ENCODE results near the gene MYL9. TPM values are rescaled to one million over a fixed set of nuclear protein-coding genes. Genes with fewer than 3 reads are reported as not detected.

Gene MYL9
- total RNA-seq (1 to 10 TPM in 1 of 2 donors, under 1 TPM in 1; 0.98 to 5.4 TPM), polyA plus RNA-seq (10 to 100 TPM in 1 of 2 donors, 1 to 10 TPM in 1; 9.9 to 27.0 TPM)

DNA sequence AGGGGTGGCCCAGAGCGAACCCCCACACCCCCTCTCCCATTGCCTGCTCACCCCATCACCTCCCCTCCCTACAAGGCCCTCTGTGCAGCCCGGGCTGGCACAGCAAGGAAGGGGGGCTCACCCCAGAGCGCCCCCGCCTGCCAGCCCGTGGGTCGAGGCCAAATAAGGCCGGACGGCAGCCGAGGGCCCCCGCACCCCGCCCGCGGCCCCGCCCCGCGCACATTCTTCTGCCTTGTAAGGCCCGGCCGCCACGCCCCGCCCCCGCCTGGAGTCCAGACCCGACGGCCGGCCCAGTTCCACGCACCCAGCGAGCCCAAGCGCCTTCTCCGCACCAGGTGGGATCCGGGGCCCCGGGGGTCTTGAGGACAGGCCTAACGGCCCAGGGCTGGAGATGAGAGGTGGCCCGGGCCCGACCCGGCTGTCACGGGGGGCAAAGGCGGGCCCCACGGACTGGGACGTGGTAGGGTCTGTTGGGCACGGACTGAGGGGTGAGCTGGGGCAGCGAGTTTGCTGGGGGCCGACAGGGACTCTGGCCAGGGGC is at the start of gene MYL9:
Gene MYL9 (plus strand): TSS at position 293 of the 541 bp plus-strand sequence. CDS start 3,366 bp downstream, outside the sequence.
- WGBS, result 23% methylated on average over 41 of the region's 41 CpGs
- H3K9ac ChIP-seq (ENCODE audit: low read depth in 1 of 2, low read length in 2 of 2), result no peak within 1 kb of the TSS

More for the DNA sequence above, at the start of gene MYL9:
- Histone ChIP-seq H3K4me1 (ENCODE audit: control insufficient read depth in 4 of 4, insufficient read depth in 4 of 4, low read length in 3 of 4) (peaks cover 0 to 8% (median 0%) of the 10 kb centered on the region in 4 donors), H3K9me3 (ENCODE audit: control insufficient read depth in 4 of 4, low read length in 3 of 4) (no peaks in the 10 kb centered on the region), H3K27ac (ENCODE audit: low read depth in 1 of 2, low read length in 2 of 2) (peak within 1 kb of the TSS; percentile 57 to 79), H3K36me3 (ENCODE audit: control insufficient read depth in 4 of 4, insufficient read depth in 3 of 4, low read depth in 1 of 4, low read length in 3 of 4) (no peaks in the 10 kb centered on the region), H3K4me3 (ENCODE audit: low read depth in 1 of 3, low read length in 3 of 3) (peak within 1 kb of the TSS in 1 of 3 donors; percentile 18), H3K27me3 (ENCODE audit: control insufficient read depth in 4 of 4, insufficient read depth in 4 of 4, low read length in 3 of 4) (no peaks in the 10 kb centered on the region)
- no peak for DNase-seq (ENCODE audit: low spot score)
- TF ChIP-seq, protein P1, sequence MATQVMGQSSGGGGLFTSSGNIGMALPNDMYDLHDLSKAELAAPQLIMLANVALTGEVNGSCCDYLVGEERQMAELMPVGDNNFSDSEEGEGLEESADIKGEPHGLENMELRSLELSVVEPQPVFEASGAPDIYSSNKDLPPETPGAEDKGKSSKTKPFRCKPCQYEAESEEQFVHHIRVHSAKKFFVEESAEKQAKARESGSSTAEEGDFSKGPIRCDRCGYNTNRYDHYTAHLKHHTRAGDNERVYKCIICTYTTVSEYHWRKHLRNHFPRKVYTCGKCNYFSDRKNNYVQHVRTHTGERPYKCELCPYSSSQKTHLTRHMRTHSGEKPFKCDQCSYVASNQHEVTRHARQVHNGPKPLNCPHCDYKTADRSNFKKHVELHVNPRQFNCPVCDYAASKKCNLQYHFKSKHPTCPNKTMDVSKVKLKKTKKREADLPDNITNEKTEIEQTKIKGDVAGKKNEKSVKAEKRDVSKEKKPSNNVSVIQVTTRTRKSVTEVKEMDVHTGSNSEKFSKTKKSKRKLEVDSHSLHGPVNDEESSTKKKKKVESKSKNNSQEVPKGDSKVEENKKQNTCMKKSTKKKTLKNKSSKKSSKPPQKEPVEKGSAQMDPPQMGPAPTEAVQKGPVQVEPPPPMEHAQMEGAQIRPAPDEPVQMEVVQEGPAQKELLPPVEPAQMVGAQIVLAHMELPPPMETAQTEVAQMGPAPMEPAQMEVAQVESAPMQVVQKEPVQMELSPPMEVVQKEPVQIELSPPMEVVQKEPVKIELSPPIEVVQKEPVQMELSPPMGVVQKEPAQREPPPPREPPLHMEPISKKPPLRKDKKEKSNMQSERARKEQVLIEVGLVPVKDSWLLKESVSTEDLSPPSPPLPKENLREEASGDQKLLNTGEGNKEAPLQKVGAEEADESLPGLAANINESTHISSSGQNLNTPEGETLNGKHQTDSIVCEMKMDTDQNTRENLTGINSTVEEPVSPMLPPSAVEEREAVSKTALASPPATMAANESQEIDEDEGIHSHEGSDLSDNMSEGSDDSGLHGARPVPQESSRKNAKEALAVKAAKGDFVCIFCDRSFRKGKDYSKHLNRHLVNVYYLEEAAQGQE (IDR thresholded peaks at IDR 0.05), result no peak
- TF ChIP-seq EGR1 (IDR thresholded peaks at IDR 0.05; ENCODE audit: low read depth in 2 of 2) (no peak), HNF4G (IDR thresholded peaks at IDR 0.05) (no peak), FOXA2 (IDR thresholded peaks at IDR 0.05) (no peak), HNF4A (conservative IDR thresholded peaks at IDR 0.05) (no peak), NR2F2 (IDR thresholded peaks at IDR 0.05) (no peak), FOXA1 (IDR thresholded peaks at IDR 0.05) (no peak), YY1 (IDR thresholded peaks at IDR 0.05) (no peak), RXRA (IDR thresholded peaks at IDR 0.05) (no peak), GABPA (IDR thresholded peaks at IDR 0.05 in 1 of 2, conservative IDR thresholded peaks at IDR 0.05 in 1 of 2) (no peak), RAD21 (IDR thresholded peaks at IDR 0.05) (no peak), JUND (IDR thresholded peaks at IDR 0.05) (no peak), SP1 (IDR thresholded peaks at IDR 0.05) (no peak), TAF1 (conservative IDR thresholded peaks at IDR 0.05) (no peak)
- TF ChIP-seq, protein P2, sequence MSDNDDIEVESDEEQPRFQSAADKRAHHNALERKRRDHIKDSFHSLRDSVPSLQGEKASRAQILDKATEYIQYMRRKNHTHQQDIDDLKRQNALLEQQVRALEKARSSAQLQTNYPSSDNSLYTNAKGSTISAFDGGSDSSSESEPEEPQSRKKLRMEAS (IDR thresholded peaks at IDR 0.05), result no peak
- TF ChIP-seq, protein P3, sequence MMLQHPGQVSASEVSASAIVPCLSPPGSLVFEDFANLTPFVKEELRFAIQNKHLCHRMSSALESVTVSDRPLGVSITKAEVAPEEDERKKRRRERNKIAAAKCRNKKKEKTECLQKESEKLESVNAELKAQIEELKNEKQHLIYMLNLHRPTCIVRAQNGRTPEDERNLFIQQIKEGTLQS (IDR thresholded peaks at IDR 0.05), result no peak
- TF ChIP-seq, protein P4, sequence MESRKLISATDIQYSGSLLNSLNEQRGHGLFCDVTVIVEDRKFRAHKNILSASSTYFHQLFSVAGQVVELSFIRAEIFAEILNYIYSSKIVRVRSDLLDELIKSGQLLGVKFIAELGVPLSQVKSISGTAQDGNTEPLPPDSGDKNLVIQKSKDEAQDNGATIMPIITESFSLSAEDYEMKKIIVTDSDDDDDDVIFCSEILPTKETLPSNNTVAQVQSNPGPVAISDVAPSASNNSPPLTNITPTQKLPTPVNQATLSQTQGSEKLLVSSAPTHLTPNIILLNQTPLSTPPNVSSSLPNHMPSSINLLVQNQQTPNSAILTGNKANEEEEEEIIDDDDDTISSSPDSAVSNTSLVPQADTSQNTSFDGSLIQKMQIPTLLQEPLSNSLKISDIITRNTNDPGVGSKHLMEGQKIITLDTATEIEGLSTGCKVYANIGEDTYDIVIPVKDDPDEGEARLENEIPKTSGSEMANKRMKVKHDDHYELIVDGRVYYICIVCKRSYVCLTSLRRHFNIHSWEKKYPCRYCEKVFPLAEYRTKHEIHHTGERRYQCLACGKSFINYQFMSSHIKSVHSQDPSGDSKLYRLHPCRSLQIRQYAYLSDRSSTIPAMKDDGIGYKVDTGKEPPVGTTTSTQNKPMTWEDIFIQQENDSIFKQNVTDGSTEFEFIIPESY (IDR thresholded peaks at IDR 0.05), result no peak
- TF ChIP-seq, protein P5, sequence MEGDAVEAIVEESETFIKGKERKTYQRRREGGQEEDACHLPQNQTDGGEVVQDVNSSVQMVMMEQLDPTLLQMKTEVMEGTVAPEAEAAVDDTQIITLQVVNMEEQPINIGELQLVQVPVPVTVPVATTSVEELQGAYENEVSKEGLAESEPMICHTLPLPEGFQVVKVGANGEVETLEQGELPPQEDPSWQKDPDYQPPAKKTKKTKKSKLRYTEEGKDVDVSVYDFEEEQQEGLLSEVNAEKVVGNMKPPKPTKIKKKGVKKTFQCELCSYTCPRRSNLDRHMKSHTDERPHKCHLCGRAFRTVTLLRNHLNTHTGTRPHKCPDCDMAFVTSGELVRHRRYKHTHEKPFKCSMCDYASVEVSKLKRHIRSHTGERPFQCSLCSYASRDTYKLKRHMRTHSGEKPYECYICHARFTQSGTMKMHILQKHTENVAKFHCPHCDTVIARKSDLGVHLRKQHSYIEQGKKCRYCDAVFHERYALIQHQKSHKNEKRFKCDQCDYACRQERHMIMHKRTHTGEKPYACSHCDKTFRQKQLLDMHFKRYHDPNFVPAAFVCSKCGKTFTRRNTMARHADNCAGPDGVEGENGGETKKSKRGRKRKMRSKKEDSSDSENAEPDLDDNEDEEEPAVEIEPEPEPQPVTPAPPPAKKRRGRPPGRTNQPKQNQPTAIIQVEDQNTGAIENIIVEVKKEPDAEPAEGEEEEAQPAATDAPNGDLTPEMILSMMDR (IDR thresholded peaks at IDR 0.05; ENCODE audit: low read depth, low read length, missing input control), result no peak

Measured in liver (tissue), 9 donors.